ENCODE data around the gene CASP2. TPM values are rescaled to one million over a fixed set of nuclear protein-coding genes. Genes with fewer than 3 reads are reported as not detected.

Gene CASP2
- total RNA-seq, 1 experiment from 2014 or later = 67.2 TPM

- H3K9me2 ChIP-seq (ENCODE audit: insufficient read depth) = no peaks in the 10 kb centered on the region
- no peak overlapping the region for H3K4me2 ChIP-seq
- no peak overlapping the region for H2AFZ ChIP-seq
- peaks cover 14% of the 10 kb centered on the region for H3K4me1 ChIP-seq (replicated peaks; ENCODE audit: insufficient read depth)
- ChIA-PET POLR2A (ENCODE audit: unreplicated experiment) (interaction anchor here (0.6 kb wide), 2 partner anchors 10 to 16 kb away, joined by 3 read pairs; no protein-coding TSS in a partner anchor), CTCF (interaction anchor here (0.5 kb wide), 1 partner anchor 22 kb away, joined by 4 read pairs; no protein-coding TSS in a partner anchor)
- no peak overlapping the region for H3K4me3 ChIP-seq
- no peak for DNase-seq
- H3K9me3 ChIP-seq (ENCODE audit: insufficient read depth, low read depth) = no peaks in the 10 kb centered on the region
- intact Hi-C loops (cut with micrococcal nuclease; ENCODE audit: unreplicated experiment) = no loop called here
- no peaks in the 10 kb centered on the region for H3K27me3 ChIP-seq (ENCODE audit: insufficient read depth, low read depth)
- H3F3A ChIP-seq (ENCODE audit: insufficient read depth, low read depth) = peaks cover 32% of the 10 kb centered on the region
- H4K20me1 ChIP-seq (ENCODE audit: insufficient read depth) = no peaks in the 10 kb centered on the region
- no peak overlapping the region for H3K27ac ChIP-seq
- no TSS peak for BruUV-seq (replicated peaks)
- H3K79me2 ChIP-seq (ENCODE audit: low read depth) = peaks cover 21% of the 10 kb centered on the region
- peaks cover 35% of the 10 kb centered on the region for H3K36me3 ChIP-seq (ENCODE audit: low read depth)
- TF ChIP-seq EZH2 (IDR thresholded peaks at IDR 0.05; ENCODE audit: low read depth) (no peak), CTCF (conservative IDR thresholded peaks at IDR 0.05) (no peak)
Observed at GRCh38 chr7:143269251-143269650, 18.9 kb upstream of the CASP2 start.

DNA sequence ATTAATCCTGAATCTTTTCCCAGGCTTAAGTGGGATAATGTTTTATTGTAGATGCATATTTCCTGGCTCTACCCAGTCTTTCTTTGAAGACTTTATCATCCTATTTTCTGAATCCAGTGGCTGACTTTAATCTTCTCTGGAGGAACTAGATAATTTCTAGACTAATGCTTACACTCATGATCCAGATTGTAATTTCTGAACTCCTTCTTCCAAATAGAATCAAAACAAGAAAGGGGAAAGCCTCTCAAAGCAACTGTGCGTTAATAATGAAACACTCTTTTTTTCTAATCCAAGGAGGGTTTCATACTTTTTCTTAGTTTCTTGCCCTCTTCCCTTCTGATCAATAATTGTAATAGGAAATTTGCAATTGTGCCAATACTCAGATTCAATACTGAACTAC lies 16.9 kb upstream of the CASP2 start:
- H3K4me1 ChIP-seq (replicated peaks; ENCODE audit: insufficient read depth) = no peaks in the 10 kb centered on the region
- no peaks in the 10 kb centered on the region for H3K27me3 ChIP-seq (ENCODE audit: insufficient read depth, low read depth)
- H4K20me1 ChIP-seq (ENCODE audit: insufficient read depth) = no peaks in the 10 kb centered on the region
- H3K9me3 ChIP-seq (ENCODE audit: insufficient read depth, low read depth) = no peaks in the 10 kb centered on the region
- no peaks in the 10 kb centered on the region for H3K9me2 ChIP-seq (ENCODE audit: insufficient read depth)
- no peak overlapping the region for H3K27ac ChIP-seq
- H3F3A ChIP-seq (ENCODE audit: insufficient read depth, low read depth) = peaks cover 22% of the 10 kb centered on the region
- no peak for DNase-seq
- no peak overlapping the region for H3K4me3 ChIP-seq
- POLR2A ChIA-PET (ENCODE audit: unreplicated experiment) = interaction anchor here (0.6 to 0.7 kb wide), 3 partner anchors 12 to 25 kb away, joined by 5 to 11 read pairs (median 11); no protein-coding TSS in a partner anchor
- BruUV-seq (replicated peaks) = no TSS peak
- H3K36me3 ChIP-seq (ENCODE audit: low read depth) = peaks cover 24% of the 10 kb centered on the region
- no peak for TF ChIP-seq EZH2 (IDR thresholded peaks at IDR 0.05; ENCODE audit: low read depth)
- TF ChIP-seq CTCF (conservative IDR thresholded peaks at IDR 0.05) = no peak
- CTCF ChIA-PET = interaction anchor here (0.6 kb wide), 1 partner anchor 31 kb away, joined by 4 read pairs; no protein-coding TSS in a partner anchor
- H3K4me2 ChIP-seq = no peak overlapping the region
- no peak overlapping the region for H2AFZ ChIP-seq
- peaks cover 1% of the 10 kb centered on the region for H3K79me2 ChIP-seq (ENCODE audit: low read depth)
- intact Hi-C loops (cut with micrococcal nuclease; ENCODE audit: unreplicated experiment) = no loop called here

DNA sequence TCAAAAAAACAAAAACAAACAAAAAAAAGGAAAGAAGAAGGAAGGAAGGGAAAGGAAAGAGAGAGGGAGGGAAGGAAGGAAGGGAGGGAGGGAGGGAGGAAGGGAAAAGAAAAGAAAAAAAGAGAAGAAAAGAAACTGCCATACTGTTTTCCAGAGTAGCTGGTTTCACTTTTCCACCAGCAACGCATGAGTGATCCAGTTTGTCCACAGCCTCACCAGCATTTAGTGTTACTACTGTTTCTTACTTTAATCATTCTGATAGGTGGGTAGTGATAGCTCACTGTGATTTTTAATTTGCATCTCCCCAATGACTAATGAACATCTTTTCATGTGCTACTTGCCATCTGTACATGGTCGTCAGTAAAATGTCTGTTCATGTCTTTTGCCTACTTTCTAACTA lies 15.3 kb upstream of the CASP2 start:
- H3K4me2 ChIP-seq = no peak overlapping the region
- H3K4me3 ChIP-seq = no peak overlapping the region
- no peak overlapping the region for H3K27ac ChIP-seq
- ChIA-PET CTCF (no interaction called here), POLR2A (ENCODE audit: unreplicated experiment) (interaction anchor here (0.6 kb wide), 1 partner anchor 10 kb away, joined by 4 read pairs; the partner anchor contains the start of gene GSTK1)
- H3F3A ChIP-seq (ENCODE audit: insufficient read depth, low read depth) = peaks cover 20% of the 10 kb centered on the region
- DNase-seq = no peak
- H3K9me3 ChIP-seq (ENCODE audit: insufficient read depth, low read depth) = no peaks in the 10 kb centered on the region
- H3K79me2 ChIP-seq (ENCODE audit: low read depth) = no peaks in the 10 kb centered on the region
- H3K9me2 ChIP-seq (ENCODE audit: insufficient read depth) = no peaks in the 10 kb centered on the region
- no peaks in the 10 kb centered on the region for H3K27me3 ChIP-seq (ENCODE audit: insufficient read depth, low read depth)
- intact Hi-C loops (cut with micrococcal nuclease; ENCODE audit: unreplicated experiment) = no loop called here
- no TSS peak for BruUV-seq (replicated peaks)
- H2AFZ ChIP-seq = no peak overlapping the region
- H3K4me1 ChIP-seq (replicated peaks; ENCODE audit: insufficient read depth) = no peaks in the 10 kb centered on the region
- no peak for TF ChIP-seq EZH2 (IDR thresholded peaks at IDR 0.05; ENCODE audit: low read depth)
- no peak for TF ChIP-seq CTCF (conservative IDR thresholded peaks at IDR 0.05)
- H3K36me3 ChIP-seq (ENCODE audit: low read depth) = peaks cover 10% of the 10 kb centered on the region
- H4K20me1 ChIP-seq (ENCODE audit: insufficient read depth) = no peaks in the 10 kb centered on the region
